DMS53 treated with DMSO at 0.1 percent for 48 hours (cell line): Measurements from ENCODE around the gene STING1.
"Not testable (repeated sequence)": the region's sequence is repeated elsewhere in the genome, so short reads cannot be mapped to it uniquely, and the experiment has no call there.

ENCODE experiments used
- DNase-seq: peaks from one replicate; lab custom pipeline; 2025; ENCODE audit not compliant: unreplicated experiment; lab: John Stamatoyannopoulos, UW

The STING1 gene

DNA sequence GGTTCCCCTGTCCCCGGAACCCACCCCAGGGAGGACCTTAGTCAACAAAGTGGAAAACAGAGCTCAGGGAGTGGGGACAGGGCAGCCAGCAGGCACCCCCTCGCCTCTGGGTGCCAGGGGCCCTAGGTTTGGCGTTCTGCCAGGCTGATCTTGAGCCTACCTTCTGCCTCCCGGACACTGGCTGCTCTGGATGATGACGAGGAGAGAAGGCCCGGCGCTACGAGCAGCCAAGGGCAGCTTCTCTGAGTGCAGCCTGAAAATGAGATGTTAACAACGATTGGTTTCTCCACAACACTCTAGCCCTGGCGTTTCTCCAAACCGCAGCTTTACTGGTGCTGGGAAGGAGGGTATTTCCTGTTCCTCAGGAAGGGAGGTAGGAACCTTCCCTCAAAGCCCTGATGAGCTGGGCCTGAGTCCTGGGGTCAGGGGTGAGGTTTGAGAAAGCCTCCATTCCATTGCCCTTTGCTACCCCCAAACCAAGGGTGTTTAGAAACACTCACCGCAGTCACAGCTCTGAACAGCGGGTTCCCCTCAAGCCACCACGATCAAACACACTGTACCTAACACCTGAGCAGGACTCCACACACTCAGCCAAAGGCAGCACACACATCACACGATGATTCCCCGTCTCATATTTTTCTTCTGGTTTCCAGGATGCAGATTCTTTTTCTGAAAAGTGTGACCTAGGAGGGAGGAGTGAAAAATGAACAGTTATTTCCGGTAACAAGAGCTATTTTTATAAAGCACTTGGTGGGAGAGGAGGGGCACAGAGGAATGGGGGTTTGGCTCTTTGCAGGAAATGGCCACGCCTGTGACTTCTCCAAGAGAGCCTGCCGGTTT, at the start of gene STING1:
STING1 (minus strand) TSS at position 709 of the 840 bp plus-strand sequence. CDS start 1,054 bp downstream, outside the sequence.
- DNase-seq = peak; percentile 68

DNA sequence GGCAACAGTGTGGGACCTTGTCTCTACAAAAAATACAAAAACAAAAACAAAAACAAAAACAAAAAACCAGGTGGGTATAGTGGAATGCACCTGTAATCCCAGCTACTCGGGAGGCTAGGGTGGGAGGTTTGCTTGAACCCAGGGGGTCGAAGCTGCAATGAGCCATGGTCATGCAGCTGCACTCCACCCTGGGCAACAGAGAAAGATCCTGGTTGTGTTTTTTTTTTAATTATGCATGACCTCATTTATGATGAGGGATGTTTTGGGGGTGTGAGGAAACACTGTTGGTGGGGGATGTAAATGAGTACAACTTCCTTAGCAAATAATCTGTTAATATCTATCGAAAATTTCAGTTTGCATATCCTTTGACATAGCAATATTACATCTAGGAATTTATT, 49.2 kb upstream of the STING1 start:
- no peak for DNase-seq

DNA sequence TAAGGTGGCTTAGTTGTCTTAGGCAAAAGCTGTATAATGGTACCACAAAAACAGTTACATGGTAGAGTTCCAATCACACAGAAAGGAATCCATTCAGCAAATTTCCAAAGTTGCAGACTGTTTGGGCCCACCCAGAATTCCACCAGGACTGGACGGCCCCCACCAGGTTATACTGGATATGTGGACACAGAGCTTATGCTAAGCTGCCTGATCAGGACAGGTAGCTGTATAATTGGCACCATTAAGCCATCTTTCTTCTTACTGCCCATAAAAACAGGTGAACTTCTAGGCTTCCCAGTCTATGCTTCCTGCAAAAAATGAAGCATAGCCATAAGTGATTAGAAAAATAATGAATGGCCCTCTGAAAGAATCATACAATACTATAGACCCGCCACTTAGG, 47.5 kb upstream of the STING1 start:
- DNase-seq = not testable (repeated sequence)

DNA sequence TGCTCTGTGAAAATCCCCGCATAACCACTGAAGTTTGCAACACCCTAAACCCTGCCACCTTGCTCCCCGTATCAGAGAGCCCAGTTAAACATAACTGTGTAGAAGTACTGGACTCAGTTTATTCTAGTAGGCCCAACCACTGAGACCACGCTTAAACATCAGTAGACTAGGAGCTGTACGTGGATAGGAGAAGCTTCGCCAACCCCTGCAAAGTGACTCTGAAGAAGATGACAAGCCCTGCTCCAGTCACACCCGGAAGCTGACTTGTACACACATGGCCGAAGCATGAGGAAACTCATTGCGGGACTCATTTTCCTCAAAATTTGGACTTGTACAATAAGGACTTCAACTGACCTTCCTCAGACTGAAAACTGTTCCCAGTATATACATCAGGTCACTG, 46.1 kb upstream of the STING1 start:
- not testable (repeated sequence) for DNase-seq

DNA sequence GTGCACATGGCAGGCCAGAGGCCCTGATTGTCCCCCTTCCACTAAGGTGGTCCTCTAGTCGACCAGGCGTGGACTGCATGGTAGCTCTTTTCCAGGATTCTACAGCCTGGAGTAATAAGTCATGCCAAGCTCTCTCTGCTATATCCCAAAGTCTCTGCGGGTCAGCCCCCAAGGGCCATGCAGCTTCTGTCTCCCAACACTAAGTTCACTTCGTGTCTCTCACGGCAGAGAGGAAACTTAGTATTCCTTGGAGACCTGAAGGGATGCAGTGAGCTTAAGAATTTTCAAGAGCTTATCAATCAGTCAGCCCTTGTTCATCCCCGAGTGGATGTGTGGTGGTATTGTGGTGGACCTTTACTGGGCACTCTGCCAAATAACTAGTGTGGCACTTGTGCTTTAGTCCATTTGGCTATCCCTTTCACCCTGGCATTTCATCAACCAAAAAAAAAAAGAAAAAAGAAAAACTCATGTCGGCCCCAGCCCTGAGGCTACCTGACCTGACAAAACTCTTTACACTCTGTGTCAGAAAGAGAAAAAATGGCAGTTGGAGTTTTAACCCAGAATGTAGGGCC, 45.4 kb upstream of the STING1 start:
- DNase-seq = not testable (repeated sequence)

DNA sequence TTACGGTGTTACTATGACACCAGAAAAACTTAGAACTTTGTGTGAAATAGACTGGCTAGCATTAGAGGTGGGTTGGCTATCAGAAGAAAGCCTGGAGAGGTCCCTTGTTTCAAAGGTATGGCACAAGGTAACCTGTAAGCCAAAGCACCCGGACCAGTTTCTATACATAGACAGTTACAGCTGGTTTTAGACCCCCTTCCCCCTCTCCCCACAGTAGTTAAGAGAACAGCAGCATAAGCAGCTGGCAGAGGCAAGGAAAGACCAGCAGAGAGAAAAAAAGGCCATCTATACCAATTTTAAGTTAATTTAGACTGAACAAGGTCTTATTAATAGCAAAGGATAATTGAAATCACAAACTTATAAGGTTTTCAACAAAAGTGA, 44.5 kb upstream of the STING1 start:
- not testable (repeated sequence) for DNase-seq

DNA sequence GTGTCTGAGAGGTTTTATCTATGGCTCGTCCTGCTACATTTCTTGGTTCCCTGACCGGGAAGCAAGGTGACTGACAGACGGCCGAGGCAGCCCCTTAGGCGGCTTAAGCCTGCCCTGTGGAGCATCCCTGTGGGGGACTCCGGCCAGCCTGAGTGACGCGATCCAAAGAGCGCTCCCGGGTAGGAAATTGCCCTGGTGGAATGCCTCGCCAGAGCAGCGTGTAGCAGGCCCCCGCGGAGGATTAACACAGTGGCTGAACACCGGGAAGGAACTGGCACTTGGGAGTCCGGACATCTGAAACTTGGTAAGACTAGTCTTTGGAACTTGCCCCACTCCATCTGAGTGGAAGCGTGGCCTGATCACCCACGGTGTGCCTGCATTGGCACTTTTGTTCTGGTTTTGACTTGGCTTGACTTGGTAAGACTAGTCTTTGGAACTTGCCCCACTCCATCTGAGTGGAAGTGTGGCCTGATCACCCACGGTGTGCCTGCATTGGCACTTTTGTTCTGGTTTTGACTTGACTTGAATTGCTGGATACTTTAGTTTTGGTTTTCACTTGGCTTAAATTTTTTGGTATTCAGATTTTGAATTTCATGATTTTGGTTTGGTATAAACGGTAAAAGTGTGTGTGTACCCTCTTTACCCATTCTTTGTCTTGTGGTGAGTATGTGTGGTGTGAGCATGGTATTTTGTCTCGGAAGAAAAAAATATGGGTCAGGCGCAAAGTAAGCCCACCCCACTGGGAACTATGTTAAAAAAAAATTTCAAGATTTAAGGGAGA, 43.9 kb upstream of the STING1 start:
- not testable (repeated sequence) for DNase-seq

DNA sequence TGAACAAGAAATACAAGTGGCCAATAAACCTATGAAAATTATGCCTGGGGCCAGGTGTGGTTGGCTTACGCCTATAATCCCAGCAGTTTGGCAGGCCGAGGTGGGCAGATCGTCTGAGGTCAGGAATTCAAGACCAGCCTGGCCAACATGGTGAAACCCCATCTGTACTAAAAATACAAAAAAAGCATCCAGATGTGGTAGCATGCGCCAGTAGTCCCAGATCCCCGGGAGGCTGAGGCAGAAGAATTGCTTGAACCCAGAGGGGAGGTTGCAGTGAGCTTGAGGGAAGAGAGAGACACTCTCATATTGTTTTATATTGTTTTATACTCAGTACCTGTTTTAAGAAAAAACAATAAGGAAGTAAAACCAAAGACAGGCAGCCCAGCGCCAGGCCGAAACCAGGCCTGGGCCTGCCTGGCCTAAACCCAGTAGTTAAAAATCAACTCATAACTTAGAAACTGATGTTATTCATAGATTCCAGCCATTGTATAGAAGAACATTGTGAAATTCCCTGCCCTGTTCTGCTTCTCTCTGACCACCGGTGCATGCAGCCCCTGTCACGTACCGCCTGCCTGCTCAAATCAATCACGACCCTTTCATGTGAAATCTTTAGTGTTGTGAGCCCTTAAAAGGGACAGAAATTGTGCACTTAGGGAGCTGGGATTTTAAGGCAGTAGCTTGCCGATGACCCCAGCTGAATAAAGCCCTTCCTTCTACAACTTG, 43.2 kb upstream of the STING1 start:
- DNase-seq = not testable (repeated sequence)

DNA sequence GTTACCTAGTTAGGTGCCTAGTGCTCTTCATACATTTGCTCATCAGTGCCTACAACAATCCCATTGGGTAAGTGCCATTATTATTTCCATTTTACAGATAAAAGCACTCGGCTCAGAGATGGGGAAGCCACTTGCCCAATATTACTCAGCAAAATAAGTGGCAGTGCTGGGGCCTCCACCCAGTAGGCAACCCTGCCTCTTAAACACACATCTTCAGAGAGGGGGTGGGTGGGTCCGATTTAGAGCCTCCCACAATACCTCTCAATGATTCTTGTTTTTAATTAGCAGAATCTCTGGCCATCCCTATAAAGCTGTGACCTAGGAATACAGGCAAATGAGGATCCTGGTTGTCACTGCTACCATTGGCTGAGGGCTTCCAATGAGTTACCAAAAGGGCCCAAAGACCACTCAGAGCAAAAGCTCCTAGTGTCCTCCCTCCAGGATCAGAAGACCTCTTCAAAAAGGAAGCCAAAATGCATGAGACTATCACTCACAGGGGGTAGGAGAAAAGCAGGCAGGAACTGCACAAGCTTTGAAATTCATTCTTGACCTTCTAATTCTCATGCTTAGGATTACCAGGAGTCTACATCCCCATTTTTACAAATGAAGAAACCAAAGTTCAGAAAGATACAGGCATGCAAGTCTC, 42.5 kb upstream of the STING1 start:
- DNase-seq = no peak

DNA sequence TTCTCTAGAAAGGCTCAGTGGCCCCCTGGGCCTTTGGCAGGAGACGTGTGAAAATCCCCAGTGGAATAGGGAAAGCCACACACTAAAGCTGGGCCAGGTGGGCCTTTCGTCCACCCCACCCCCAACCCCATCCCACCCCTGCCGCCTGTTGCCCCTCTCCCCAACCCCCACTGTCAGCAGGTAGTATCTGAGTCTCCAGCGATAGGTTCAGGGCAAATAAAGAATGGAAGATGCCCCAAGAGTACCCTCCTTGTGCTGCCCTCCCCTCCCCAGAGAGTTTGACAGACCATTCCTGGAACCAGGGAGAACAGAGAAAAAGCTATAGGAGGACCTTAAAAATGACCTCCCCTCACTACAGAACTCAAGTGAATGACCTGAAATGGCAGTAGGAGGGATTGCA, 41.9 kb upstream of the STING1 start:
- no peak for DNase-seq

DNA sequence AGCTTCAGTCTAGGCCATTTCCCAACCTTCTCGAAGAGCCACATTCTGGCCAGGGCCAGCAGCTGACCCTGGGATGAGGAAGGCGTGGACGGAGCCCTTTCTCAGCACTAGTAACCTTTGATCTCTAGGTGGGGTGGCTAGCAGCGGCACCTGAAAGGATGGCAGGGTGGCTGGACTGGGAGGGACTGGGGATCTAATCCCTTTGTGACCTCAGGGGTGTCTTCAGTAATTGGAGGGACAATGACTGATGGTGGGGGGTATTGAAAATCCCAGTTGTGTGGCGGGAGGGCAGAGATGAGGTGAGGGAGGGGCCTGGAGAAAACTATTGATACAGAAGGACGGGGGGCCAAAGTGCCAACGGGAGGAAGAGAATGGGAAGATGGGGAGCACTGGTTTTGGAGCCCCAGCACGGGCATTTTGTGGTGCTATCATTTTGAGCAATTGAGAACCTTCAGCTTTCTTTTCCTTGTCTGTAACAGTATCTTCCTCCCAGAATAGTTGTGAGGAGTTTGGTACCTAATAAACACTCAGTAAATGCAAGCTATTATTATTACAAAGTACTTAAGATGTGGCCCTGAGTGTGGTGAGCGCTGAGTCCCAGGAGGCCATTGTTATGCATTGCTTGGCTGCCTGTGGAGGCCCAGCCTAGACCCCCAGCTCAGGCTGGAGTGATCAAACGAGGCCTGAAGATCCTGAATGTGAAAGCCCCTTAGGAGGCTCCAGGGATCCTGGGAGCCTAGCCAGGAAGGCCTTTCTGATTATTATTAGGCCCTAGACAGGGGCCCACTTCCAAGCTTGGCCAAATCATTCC, 41.3 kb upstream of the STING1 start:
- DNase-seq = no peak

DNA sequence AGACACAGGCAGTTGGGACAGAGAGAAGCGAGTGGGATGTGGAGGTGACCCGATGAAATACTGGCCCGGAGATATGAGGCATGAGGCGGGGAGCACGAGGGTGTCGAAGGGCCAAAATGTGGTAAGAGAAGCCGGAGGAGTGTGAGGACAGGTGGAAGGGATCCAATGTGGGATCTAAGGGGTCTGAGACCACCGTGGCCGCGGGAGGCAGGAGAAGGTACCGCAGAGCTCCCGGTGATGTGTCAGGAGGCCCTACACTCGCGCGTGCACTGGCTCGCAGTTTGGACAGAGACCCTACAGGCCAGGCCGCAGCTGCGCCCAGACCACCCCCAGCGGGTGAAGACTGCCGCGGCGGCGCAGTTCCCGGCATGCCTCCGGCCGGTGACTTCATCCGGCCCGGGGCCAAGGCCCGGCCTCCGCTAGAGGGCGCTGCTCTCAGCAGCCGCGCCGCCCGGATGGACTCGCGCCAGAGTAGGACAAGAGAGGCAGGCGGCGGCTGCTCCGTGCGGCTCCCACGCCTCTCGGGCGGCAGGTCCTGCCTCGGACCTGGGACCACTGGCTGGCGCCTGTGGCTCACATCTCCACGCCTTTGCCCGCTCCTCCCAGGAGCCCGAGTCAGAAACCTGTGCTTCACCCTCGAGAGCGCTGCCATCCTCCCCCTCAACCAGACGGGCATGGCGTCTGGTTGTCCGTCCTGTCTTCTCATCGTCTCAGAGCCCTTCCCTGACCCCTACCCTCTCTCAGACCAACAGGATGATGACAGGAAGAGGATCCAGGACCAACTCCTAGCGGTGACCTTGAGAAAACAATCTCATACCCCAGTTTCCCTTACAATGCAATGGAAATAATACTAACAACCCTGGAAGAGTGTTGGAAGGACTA, 35.4 kb upstream of the STING1 start:
- DNase-seq = peak; percentile 80

DNA sequence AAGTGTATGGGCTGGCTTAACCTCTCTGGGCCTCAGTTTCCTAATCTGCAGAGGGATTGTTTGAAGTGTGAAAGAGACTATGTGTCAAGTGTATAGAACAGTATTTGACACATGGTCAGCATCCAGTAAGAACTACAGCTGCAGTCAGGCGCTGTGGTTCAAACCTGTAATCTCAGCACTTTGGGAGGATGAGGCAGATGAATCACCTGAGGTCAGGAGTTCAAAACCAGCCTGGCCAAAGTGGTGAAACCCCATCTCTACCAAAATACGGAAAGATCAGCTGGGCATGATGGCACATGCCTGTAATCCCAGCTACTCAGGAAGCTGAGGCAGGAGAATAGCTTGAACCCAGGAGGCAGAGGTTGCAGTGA, 31.9 kb upstream of the STING1 start:
- no peak for DNase-seq

DNA sequence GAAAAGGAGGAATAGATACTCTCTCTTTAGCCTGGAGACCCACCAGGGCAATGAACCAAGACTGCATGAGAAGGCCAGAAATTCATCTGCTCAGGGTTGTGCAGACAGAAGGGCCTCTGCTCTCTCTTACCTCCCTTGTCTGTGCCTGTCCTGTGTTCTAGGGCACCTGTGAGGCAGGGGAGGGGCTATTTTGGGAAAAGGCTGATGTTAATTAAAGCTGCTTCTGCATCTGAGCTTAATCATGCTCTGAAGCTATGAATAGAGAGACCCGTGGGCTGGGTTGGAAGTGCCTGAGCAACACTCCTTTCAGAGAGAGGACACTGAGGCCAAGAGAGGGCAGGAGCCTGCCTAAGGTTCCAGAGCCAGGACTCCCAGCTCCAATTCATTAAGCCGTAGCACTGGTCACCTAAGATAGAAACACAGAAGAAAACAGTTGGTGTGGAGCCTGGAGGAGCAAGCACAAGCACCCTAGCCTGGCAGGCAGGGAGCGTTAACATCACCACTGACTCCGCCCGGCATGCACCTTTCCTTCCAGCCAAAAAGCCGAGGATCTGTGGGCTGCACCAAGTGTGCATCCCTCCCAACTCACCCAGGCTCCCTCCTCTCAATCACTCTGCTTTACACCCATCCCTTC, 31.4 kb upstream of the STING1 start:
- DNase-seq = no peak

DNA sequence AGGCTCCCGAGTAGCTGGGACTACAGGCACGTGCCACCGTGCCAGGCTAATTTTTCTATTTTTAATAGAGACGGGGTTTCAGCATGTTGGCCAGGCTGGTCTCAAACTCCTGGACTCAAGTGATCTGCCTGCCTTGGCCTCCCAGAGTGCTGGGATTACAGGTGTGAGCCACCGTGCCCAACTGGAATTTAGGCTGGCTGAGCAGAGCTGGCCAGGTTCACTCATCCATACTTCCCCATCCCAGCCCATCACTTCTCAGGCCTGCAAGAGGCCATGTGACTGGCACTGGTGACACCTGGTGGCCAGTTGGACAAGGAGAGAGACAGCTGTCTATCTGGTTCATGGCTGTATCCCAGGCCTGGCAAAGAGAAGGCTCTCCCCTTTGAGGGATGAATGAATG, 30.9 kb upstream of the STING1 start:
- peak; percentile 84 for DNase-seq

DNA sequence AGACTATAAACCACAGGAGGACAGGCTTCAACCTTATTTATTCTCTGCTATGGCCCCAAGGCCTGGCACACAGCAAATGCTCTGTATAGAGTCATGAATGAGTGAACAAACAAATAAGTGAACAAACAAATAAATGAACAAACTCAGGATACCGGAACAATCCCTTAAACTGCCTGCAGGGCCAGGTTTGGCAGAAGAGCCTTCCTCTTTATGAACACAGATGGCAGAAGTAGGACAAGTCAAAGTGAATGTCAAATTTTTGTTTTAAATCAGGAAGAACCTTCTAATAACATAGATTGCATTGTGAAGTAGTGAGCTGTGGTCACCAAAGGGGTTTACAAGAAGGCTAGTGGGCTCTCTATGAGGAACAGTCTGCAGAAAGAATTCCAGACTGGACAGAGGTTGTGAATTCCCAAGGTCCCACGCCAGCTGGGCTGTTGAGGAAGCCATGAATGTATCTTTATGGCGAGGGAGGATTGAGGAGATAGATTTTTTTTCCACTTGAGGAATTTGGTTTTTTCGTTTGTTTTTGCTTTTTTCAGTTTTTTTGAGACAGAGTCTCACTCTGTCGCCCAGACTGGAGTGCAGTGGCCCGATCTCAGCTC, 30.3 kb upstream of the STING1 start:
- DNase-seq = no peak

DNA sequence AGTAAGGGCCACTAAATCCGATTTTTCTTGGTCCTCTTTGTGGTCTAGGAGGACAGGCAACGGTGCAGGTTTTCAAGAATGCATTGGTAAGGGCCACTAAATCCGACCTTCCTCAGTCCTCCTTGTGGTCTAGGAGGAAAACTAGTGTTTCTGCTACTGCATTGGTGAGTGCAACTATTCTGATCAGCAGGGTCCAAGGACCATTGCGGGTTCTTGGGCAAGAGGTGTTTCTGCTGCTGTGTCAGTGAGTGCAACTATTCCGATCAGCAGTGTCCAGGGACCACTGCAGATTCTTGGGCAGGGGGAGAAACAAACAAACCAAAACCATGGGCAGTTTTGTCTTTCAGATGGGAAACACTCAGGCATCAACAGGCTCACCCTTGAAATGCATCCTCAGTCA, 22.2 kb upstream of the STING1 start:
- not testable (repeated sequence) for DNase-seq

DNA sequence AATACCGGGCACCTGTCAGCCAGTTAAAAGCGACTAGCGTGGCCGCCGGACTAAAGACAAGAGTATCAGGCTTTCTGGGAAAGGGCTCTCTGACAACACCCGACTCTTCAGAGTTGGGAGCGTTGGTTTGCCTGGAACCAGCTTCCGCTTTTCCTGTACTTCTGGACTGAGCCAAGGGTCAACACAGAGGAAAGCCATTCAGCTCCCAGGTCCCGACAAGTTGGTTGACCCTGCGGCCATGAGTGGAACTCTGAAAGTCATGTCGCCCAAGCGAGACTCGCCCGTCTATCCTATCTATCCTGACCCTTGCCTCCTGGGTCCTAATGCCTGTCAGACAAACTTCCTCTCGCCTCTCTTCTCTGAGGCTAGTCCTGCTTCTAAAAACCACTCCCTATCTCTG, 21.3 kb upstream of the STING1 start:
- DNase-seq = not testable (repeated sequence)
